Measurements from ENCODE around the gene LRRN4.

Gene LRRN4

GRCh38 chr20:6091661-6092060 lies 37.8 kb upstream of the LRRN4 start:
- TF ChIP-seq ZFP30 (CRISPR knock-in tag; IDR thresholded peaks at IDR 0.05) (no peak), ARNTL (CRISPR knock-in tag; IDR thresholded peaks at IDR 0.05; ENCODE audit: borderline replicate concordance, low read depth) (no peak), ISL1 (CRISPR knock-in tag; IDR thresholded peaks at IDR 0.05) (no peak), ZFP3 (CRISPR knock-in tag; IDR thresholded peaks at IDR 0.05) (no peak), TOX (CRISPR knock-in tag; IDR thresholded peaks at IDR 0.05; ENCODE audit: borderline replicate concordance) (no peak), ZNF70 (CRISPR knock-in tag; IDR thresholded peaks at IDR 0.05) (no peak), POU6F1 (CRISPR knock-in tag; IDR thresholded peaks at IDR 0.05; ENCODE audit: borderline replicate concordance, low read depth) (no peak), ZC3H10 (CRISPR knock-in tag; IDR thresholded peaks at IDR 0.05) (no peak), ZNF8 (CRISPR knock-in tag; IDR thresholded peaks at IDR 0.05) (no peak), PPARA (CRISPR knock-in tag; IDR thresholded peaks at IDR 0.05; ENCODE audit: borderline replicate concordance) (no peak), ESRRG (CRISPR knock-in tag; IDR thresholded peaks at IDR 0.05) (no peak), GLIS3 (CRISPR knock-in tag; IDR thresholded peaks at IDR 0.05) (no peak), RARB (CRISPR knock-in tag; IDR thresholded peaks at IDR 0.05) (no peak), CSRNP3 (CRISPR knock-in tag; IDR thresholded peaks at IDR 0.05) (no peak), BACH2 (CRISPR knock-in tag; IDR thresholded peaks at IDR 0.05; ENCODE audit: borderline replicate concordance) (no peak), TSHZ2 (CRISPR knock-in tag; IDR thresholded peaks at IDR 0.05) (no peak), SNAI2 (CRISPR knock-in tag; IDR thresholded peaks at IDR 0.05) (no peak), ZNF565 (CRISPR knock-in tag; conservative IDR thresholded peaks at IDR 0.05; ENCODE audit: low read depth) (no peak), CSDC2 (CRISPR knock-in tag; IDR thresholded peaks at IDR 0.05) (no peak), CREB5 (CRISPR knock-in tag; IDR thresholded peaks at IDR 0.05; ENCODE audit: low read depth) (no peak)
- ATAC-seq: no peak

- no peak for ATAC-seq
- TF ChIP-seq TSHZ2 (CRISPR knock-in tag; IDR thresholded peaks at IDR 0.05): no peak
- no peak for TF ChIP-seq CREB5 (CRISPR knock-in tag; IDR thresholded peaks at IDR 0.05; ENCODE audit: low read depth)
- TF ChIP-seq SNAI2 (CRISPR knock-in tag; IDR thresholded peaks at IDR 0.05): no peak
- no peak for TF ChIP-seq CSRNP3 (CRISPR knock-in tag; IDR thresholded peaks at IDR 0.05)
- TF ChIP-seq TOX (CRISPR knock-in tag; IDR thresholded peaks at IDR 0.05; ENCODE audit: borderline replicate concordance): no peak
- TF ChIP-seq ZNF565 (CRISPR knock-in tag; conservative IDR thresholded peaks at IDR 0.05; ENCODE audit: low read depth): no peak
- no peak for TF ChIP-seq ZNF8 (CRISPR knock-in tag; IDR thresholded peaks at IDR 0.05)
- no peak for TF ChIP-seq BACH2 (CRISPR knock-in tag; IDR thresholded peaks at IDR 0.05; ENCODE audit: borderline replicate concordance)
- no peak for TF ChIP-seq GLIS3 (CRISPR knock-in tag; IDR thresholded peaks at IDR 0.05)
- TF ChIP-seq RARB (CRISPR knock-in tag; IDR thresholded peaks at IDR 0.05): no peak
- no peak for TF ChIP-seq PATZ1 (CRISPR knock-in tag; IDR thresholded peaks at IDR 0.05; ENCODE audit: borderline replicate concordance)
- no peak for TF ChIP-seq ZNF70 (CRISPR knock-in tag; IDR thresholded peaks at IDR 0.05)
- no peak for TF ChIP-seq ZC3H10 (CRISPR knock-in tag; IDR thresholded peaks at IDR 0.05)
- no peak for TF ChIP-seq ZFP30 (CRISPR knock-in tag; IDR thresholded peaks at IDR 0.05)
These were observed 33.0 kb upstream of the LRRN4 start for GRCh38 chr20:6086868-6087267.
